ENCODE data around the gene SUSD1.

The SUSD1 gene

DNA sequence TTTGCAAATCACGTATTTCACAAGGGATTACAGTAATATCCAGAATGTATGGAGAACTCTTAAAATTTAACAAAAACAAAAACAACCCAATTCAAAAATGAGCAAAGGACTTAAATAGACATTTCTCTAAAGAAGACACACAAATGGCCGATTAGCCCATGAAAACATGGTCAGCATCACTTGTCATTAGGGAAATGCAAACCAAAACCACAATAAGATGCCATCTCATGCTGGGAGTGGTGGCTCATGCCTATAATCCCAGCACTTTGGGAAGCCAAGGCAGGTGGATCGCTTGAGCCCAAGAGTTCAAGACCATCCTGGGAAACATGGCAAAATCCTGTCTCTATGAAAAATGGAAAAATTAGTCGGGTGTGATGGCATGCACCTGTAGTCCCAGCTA is 120.2 kb downstream of the SUSD1 start:
- Histone ChIP-seq H3K4me3 (ENCODE audit: low read depth, low read length) (no peak overlapping the region), H3K4me1 (ENCODE audit: control insufficient read depth, insufficient read depth, low read length) (no peaks in the 10 kb centered on the region), H3K9me3 (ENCODE audit: control insufficient read depth, insufficient read depth, low read depth, low read length) (no peaks in the 10 kb centered on the region), H3K27ac (ENCODE audit: extremely low read depth, low read depth, low read length) (no peak overlapping the region), H3K36me3 (ENCODE audit: control insufficient read depth in 2 of 2, insufficient read depth in 1 of 2, low read length in 2 of 2) (peaks cover 0 to 7% of the 10 kb centered on the region in 2 experiments; a peak in 1 of 3 replicates)
- CTCF ChIA-PET, result no interaction called here
- TF ChIP-seq ZNF768 (tag by site-specific recombination; IDR thresholded peaks at IDR 0.05) (no peak), SCRT2 (tag by site-specific recombination; IDR thresholded peaks at IDR 0.05) (no peak), ZBTB48 (tag by site-specific recombination; IDR thresholded peaks at IDR 0.05) (no peak)
- TF ChIP-seq, protein P1, sequence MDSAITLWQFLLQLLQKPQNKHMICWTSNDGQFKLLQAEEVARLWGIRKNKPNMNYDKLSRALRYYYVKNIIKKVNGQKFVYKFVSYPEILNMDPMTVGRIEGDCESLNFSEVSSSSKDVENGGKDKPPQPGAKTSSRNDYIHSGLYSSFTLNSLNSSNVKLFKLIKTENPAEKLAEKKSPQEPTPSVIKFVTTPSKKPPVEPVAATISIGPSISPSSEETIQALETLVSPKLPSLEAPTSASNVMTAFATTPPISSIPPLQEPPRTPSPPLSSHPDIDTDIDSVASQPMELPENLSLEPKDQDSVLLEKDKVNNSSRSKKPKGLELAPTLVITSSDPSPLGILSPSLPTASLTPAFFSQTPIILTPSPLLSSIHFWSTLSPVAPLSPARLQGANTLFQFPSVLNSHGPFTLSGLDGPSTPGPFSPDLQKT (IDR thresholded peaks at IDR 0.05; ENCODE audit: borderline replicate concordance, low read depth, low read length), result no peak
- POLR2A ChIA-PET, result no interaction called here

DNA sequence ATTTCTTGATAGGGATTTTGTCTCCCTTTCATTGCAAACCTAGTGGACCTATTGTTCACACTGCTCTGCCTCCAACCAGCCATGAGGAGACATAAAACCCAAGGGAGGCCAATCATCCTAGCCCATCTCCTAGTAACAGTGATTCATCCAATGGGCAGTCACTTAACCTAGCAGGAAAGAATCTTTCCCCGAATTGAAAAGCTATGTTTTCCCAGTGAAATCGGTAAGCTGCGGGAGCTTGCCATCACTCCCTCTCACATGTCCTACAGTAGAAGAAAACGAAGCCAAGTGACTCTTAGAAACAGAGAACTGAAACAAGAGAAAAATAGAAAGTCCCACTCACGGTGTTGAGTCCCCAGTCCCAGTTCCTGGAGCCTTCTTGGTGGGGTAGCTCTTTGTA is 123.3 kb downstream of the SUSD1 start:
- Histone ChIP-seq H3K36me3 (ENCODE audit: control insufficient read depth in 2 of 2, insufficient read depth in 1 of 2, low read length in 2 of 2) (peaks cover 0 to 6% of the 10 kb centered on the region in 2 experiments; a peak in 1 of 3 replicates), H3K27ac (ENCODE audit: extremely low read depth, low read depth, low read length) (no peak overlapping the region), H3K4me1 (ENCODE audit: control insufficient read depth, insufficient read depth, low read length) (no peaks in the 10 kb centered on the region), H3K9me3 (ENCODE audit: control insufficient read depth, insufficient read depth, low read depth, low read length) (no peaks in the 10 kb centered on the region), H3K4me3 (ENCODE audit: low read depth, low read length) (no peak overlapping the region)
- ChIA-PET CTCF (interaction anchor here (1.2 kb wide), 1 partner anchor 15 kb away, joined by 3 read pairs; no protein-coding TSS in a partner anchor), POLR2A (interaction anchor here (0.9 kb wide), 1 partner anchor 155 kb away, joined by 3 read pairs; the partner anchor contains the start of gene UGCG)
- TF ChIP-seq ZNF138 (tag by site-specific recombination; IDR thresholded peaks at IDR 0.05; ENCODE audit: borderline replicate concordance) (no peak), ZIC2 (tag by site-specific recombination; IDR thresholded peaks at IDR 0.05) (no peak), ZNF404 (tag by site-specific recombination; IDR thresholded peaks at IDR 0.05) (no peak), ZNF561 (tag by site-specific recombination; IDR thresholded peaks at IDR 0.05; ENCODE audit: borderline replicate concordance) (no peak), ZNF335 (tag by site-specific recombination; conservative IDR thresholded peaks at IDR 0.05) (no peak), ZNF624 (tag by site-specific recombination; IDR thresholded peaks at IDR 0.05) (no peak), ZNF239 (tag by site-specific recombination; IDR thresholded peaks at IDR 0.05) (no peak), ZNF112 (tag by site-specific recombination; IDR thresholded peaks at IDR 0.05) (no peak), ZFHX2 (tag by site-specific recombination; conservative IDR thresholded peaks at IDR 0.05) (no peak), HOXD13 (CRISPR knock-in tag; IDR thresholded peaks at IDR 0.05; ENCODE audit: borderline replicate concordance) (no peak), GLIS1 (tag by site-specific recombination; IDR thresholded peaks at IDR 0.05) (no peak), ZNF132 (tag by site-specific recombination; IDR thresholded peaks at IDR 0.05; ENCODE audit: borderline replicate concordance) (no peak), ZNF114 (tag by site-specific recombination; IDR thresholded peaks at IDR 0.05) (no peak), ZNF707 (tag by site-specific recombination; IDR thresholded peaks at IDR 0.05) (no peak)
- TF ChIP-seq, protein P2, sequence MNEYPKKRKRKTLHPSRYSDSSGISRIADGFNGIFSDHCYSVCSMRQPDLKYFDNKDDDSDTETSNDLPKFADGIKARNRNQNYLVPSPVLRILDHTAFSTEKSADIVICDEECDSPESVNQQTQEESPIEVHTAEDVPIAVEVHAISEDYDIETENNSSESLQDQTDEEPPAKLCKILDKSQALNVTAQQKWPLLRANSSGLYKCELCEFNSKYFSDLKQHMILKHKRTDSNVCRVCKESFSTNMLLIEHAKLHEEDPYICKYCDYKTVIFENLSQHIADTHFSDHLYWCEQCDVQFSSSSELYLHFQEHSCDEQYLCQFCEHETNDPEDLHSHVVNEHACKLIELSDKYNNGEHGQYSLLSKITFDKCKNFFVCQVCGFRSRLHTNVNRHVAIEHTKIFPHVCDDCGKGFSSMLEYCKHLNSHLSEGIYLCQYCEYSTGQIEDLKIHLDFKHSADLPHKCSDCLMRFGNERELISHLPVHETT (tag by site-specific recombination; IDR thresholded peaks at IDR 0.05), result no peak
- TF ChIP-seq, protein P3, sequence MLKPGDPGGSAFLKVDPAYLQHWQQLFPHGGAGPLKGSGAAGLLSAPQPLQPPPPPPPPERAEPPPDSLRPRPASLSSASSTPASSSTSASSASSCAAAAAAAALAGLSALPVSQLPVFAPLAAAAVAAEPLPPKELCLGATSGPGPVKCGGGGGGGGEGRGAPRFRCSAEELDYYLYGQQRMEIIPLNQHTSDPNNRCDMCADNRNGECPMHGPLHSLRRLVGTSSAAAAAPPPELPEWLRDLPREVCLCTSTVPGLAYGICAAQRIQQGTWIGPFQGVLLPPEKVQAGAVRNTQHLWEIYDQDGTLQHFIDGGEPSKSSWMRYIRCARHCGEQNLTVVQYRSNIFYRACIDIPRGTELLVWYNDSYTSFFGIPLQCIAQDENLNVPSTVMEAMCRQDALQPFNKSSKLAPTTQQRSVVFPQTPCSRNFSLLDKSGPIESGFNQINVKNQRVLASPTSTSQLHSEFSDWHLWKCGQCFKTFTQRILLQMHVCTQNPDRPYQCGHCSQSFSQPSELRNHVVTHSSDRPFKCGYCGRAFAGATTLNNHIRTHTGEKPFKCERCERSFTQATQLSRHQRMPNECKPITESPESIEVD (tag by site-specific recombination; IDR thresholded peaks at IDR 0.05), result no peak
- TF ChIP-seq, protein P4, sequence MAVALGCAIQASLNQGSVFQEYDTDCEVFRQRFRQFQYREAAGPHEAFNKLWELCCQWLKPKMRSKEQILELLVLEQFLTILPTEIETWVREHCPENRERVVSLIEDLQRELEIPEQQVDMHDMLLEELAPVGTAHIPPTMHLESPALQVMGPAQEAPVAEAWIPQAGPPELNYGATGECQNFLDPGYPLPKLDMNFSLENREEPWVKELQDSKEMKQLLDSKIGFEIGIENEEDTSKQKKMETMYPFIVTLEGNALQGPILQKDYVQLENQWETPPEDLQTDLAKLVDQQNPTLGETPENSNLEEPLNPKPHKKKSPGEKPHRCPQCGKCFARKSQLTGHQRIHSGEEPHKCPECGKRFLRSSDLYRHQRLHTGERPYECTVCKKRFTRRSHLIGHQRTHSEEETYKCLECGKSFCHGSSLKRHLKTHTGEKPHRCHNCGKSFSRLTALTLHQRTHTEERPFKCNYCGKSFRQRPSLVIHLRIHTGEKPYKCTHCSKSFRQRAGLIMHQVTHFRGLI (tag by site-specific recombination; IDR thresholded peaks at IDR 0.05), result no peak
- TF ChIP-seq, protein P5, sequence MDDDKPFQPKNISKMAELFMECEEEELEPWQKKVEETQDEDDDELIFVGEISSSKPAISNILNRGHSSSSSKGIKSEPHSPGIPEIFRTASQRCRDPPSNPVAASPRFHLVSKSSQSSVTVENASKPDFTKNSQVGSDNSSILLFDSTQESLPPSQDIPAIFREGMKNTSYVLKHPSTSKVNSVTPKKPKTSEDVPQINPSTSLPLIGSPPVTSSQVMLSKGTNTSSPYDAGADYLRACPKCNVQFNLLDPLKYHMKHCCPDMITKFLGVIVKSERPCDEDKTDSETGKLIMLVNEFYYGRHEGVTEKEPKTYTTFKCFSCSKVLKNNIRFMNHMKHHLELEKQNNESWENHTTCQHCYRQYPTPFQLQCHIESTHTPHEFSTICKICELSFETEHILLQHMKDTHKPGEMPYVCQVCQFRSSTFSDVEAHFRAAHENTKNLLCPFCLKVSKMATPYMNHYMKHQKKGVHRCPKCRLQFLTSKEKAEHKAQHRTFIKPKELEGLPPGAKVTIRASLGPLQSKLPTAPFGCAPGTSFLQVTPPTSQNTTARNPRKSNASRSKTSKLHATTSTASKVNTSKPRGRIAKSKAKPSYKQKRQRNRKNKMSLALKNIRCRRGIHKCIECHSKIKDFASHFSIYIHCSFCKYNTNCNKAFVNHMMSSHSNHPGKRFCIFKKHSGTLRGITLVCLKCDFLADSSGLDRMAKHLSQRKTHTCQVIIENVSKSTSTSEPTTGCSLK (tag by site-specific recombination; IDR thresholded peaks at IDR 0.05), result no peak
- TF ChIP-seq, protein P6, sequence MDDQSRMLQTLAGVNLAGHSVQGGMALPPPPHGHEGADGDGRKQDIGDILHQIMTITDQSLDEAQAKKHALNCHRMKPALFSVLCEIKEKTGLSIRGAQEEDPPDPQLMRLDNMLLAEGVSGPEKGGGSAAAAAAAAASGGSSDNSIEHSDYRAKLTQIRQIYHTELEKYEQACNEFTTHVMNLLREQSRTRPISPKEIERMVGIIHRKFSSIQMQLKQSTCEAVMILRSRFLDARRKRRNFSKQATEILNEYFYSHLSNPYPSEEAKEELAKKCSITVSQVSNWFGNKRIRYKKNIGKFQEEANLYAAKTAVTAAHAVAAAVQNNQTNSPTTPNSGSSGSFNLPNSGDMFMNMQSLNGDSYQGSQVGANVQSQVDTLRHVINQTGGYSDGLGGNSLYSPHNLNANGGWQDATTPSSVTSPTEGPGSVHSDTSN (CRISPR knock-in tag; IDR thresholded peaks at IDR 0.05), result no peak

All from HEK293 (cell line).